SK-N-SH treated with all-trans-retinoic acid at 6 μM for 48 hours (cell line): ENCODE data around the gene VEZF1.
A peak's percentile ranks its signal among the peaks of the same experiment; 100 is the strongest.

Experiments
- ATAC-seq: fragments of 200-7000 bp; cut with Tn5 transposase; 3 replicates; pipeline ENCODE4 v1.9.1; 2020; ENCODE audit warnings: mild to moderate bottlenecking, moderate library complexity
- ARNTL ChIP-seq: fragments of 450-650 bp; formaldehyde crosslinking; IDR thresholded peaks from 2 replicates; pipeline ENCODE4 v1.5.0; 2020; ENCODE audit warnings: low read depth, mild to moderate bottlenecking, moderate library complexity, borderline replicate concordance
- CREB5 ChIP-seq: fragments of 250-450 bp; sonication (Bioruptor Pico); IDR thresholded peaks from 2 replicates; pipeline ENCODE4 v1.5.1; 2020; ENCODE audit warnings: low read depth, mild to moderate bottlenecking, moderate library complexity
- CSDC2 ChIP-seq: fragments of 250-450 bp; sonication (Bioruptor Pico); IDR thresholded peaks from 2 replicates; pipeline ENCODE4 v1.5.0; 2020; ENCODE audit warnings: mild to moderate bottlenecking, moderate library complexity
- GLIS3 ChIP-seq: fragments of 250-450 bp; sonication (Bioruptor Pico); IDR thresholded peaks from 2 replicates; pipeline ENCODE4 v1.5.0; 2020; ENCODE audit warnings: mild to moderate bottlenecking, moderate library complexity
- ISL1 ChIP-seq: fragments of 250-450 bp; sonication (Bioruptor Pico); IDR thresholded peaks from 2 replicates; pipeline ENCODE4 v2.1.2; 2022; ENCODE audit warnings: mild to moderate bottlenecking, moderate library complexity
- OSR1 ChIP-seq: fragments of 250-450 bp; sonication (Bioruptor Pico); IDR thresholded peaks from 2 replicates; pipeline ENCODE4 v1.8.0; 2022; ENCODE audit warnings: moderate library complexity, mild to moderate bottlenecking, inconsistent platforms
- POU6F1 ChIP-seq: fragments of 250-450 bp; sonication (Bioruptor Pico); IDR thresholded peaks from 2 replicates; pipeline ENCODE4 v1.8.0; 2021; ENCODE audit warnings: low read depth, mild to moderate bottlenecking, moderate library complexity, borderline replicate concordance
- PPARA ChIP-seq: fragments of 250-450 bp; sonication (Bioruptor Pico); IDR thresholded peaks from 2 replicates; pipeline ENCODE4 v1.5.0; 2020; ENCODE audit warnings: mild to moderate bottlenecking, borderline replicate concordance
- RARB ChIP-seq: fragments of 250-450 bp; sonication (Bioruptor Pico); IDR thresholded peaks from 2 replicates; pipeline ENCODE4 v1.8.0; 2021; ENCODE audit warnings: mild to moderate bottlenecking, moderate library complexity
- TCF4 ChIP-seq: fragments of 250-450 bp; sonication (Bioruptor Pico); IDR thresholded peaks from 2 replicates; pipeline ENCODE4 v1.8.0; 2021; ENCODE audit warnings: mild to moderate bottlenecking, moderate library complexity, borderline replicate concordance
- TOX ChIP-seq: fragments of 250-450 bp; sonication (Bioruptor Pico); IDR thresholded peaks from 2 replicates; pipeline ENCODE4 v1.8.0; 2021; ENCODE audit warnings: mild to moderate bottlenecking, moderate library complexity, borderline replicate concordance
- TSHZ2 ChIP-seq: fragments of 250-450 bp; sonication (Bioruptor Pico); IDR thresholded peaks from 2 replicates; pipeline ENCODE4 v1.5.0; 2020; ENCODE audit warnings: mild to moderate bottlenecking, moderate library complexity
- ZC3H10 ChIP-seq: fragments of 250-450 bp; sonication (Bioruptor Pico); IDR thresholded peaks from 2 replicates; pipeline ENCODE4 v1.5.1; 2021; ENCODE audit warnings: mild to moderate bottlenecking, moderate library complexity
- ZFP30 ChIP-seq: fragments of 450-650 bp; formaldehyde crosslinking; IDR thresholded peaks from 2 replicates; pipeline ENCODE4 v1.5.0; 2022; ENCODE audit warnings: mild to moderate bottlenecking, moderate library complexity
- ZNF8 ChIP-seq: fragments of 450-650 bp; formaldehyde crosslinking; IDR thresholded peaks from 2 replicates; pipeline ENCODE4 v1.5.0; 2020; ENCODE audit warnings: mild to moderate bottlenecking, moderate library complexity
- TF ChIP-seq, protein P1 (sequence below): fragments of 250-450 bp; sonication (Bioruptor Pico); IDR thresholded peaks from 2 replicates; pipeline ENCODE4 v1.8.0; 2020; ENCODE audit warnings: mild to moderate bottlenecking, moderate library complexity, borderline replicate concordance

The VEZF1 gene

DNA sequence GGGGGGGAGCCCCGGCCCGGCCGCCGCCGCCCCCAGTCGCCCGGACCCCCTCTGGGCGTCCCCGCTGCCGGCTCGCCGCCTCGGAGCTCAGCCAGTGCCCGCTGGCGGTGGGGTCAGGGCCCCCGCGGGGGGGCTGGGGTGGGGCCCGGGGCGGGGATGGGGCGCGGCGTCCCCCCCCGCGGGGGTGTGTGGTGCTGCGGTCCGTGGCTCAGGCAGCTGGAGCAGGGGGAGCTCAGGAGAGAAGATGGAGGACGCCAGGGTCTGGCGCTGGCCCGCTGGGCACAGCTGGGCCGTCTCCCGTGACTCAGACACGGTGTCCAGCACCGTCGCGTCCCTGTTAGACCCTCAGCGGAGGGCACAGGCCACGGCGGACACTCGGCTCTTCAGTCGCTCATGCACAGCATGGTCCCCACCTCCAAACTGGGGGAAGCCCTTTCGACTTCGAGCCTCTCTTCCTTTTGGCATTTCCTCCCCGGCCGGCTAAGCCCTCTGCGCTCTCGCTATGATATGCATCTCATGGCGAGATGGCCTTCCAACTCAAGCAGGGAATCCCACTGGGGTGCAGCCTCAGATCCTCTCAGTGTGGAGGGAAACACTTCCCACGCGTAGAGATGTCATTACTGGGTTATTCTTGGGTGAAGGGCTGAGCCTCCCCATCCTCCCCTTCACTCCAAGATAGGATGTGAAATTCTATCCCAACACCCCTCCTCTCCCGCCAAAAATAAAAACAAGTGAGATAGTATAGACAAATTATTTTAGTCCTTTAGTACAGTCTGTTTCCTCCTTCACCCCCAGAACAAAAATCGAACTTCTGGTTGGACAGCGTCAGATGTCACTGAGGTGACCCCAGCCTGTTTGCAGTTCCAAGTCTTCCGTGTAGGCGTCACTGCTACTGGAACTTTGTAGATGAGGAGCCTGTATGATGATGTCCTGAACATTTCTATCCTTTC is 522 bp upstream of the VEZF1 start (continued):
- TF ChIP-seq POU6F1 (CRISPR knock-in tag) (peak; percentile 47; the same call in 1 of the 2 replicates), TSHZ2 (no peak; the same call in 1 of the 2 replicates), ARNTL (peak; percentile 62; the same call in 1 of the 2 replicates), PPARA (CRISPR knock-in tag) (no peak), CSDC2 (CRISPR knock-in tag) (0 out of 2 replicates have a peak, but pooled peaks have one; percentile 10), TCF4 (CRISPR knock-in tag) (no peak), RARB (CRISPR knock-in tag) (no peak)

DNA sequence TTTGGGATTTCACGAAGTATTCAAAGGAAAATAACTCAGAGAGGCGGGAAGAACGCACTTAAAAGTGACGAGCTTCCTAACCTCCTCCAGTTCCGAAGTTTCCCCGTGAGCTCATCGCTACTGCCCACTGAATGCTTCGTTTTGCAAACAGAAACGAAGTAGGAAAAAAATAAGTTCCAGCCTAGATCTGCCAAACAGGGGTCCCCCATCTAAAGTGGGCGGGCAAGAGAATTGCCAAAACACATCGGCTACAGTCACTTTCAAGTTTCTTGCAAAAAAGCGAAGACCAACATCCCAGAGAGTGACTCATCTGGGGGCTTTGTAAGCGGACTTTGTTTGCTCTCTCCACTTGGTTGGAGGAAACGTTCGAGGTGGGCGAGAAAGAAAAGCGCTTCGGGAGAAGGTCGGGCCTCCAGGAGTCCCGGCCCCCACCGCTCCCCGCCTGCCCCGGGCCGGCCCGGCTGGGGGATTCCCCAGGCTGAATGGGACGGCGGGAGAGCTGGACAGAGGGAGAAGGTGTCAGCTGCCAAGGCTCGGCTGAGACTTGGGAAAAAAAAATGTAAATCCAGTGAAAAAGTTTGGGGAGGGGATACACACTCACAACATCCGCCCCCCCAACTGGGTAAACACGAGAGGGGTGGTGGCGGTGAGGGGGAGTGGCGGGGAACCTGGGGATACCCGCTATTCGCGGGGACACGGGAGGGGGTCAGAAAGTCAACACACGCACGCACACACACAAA is 1.0 kb downstream of the VEZF1 start:
- peak; percentile 36 for ATAC-seq
- TF ChIP-seq ZNF8 (CRISPR knock-in tag): no peak
- TF ChIP-seq TSHZ2: no peak
- TF ChIP-seq, protein P1, sequence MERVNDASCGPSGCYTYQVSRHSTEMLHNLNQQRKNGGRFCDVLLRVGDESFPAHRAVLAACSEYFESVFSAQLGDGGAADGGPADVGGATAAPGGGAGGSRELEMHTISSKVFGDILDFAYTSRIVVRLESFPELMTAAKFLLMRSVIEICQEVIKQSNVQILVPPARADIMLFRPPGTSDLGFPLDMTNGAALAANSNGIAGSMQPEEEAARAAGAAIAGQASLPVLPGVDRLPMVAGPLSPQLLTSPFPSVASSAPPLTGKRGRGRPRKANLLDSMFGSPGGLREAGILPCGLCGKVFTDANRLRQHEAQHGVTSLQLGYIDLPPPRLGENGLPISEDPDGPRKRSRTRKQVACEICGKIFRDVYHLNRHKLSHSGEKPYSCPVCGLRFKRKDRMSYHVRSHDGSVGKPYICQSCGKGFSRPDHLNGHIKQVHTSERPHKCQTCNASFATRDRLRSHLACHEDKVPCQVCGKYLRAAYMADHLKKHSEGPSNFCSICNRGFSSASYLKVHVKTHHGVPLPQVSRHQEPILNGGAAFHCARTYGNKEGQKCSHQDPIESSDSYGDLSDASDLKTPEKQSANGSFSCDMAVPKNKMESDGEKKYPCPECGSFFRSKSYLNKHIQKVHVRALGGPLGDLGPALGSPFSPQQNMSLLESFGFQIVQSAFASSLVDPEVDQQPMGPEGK (CRISPR knock-in tag): peak; percentile 76; the same call in 1 of the 2 replicates
- no peak for TF ChIP-seq TCF4 (CRISPR knock-in tag)
- TF ChIP-seq ZFP30 (CRISPR knock-in tag): no peak
- TF ChIP-seq OSR1 (CRISPR knock-in tag): no peak
- TF ChIP-seq, all 23 proteins: peak for 1

GRCh38 chr17:57985675-57985974 is 2.4 kb downstream of the VEZF1 start:
- TF ChIP-seq ZC3H10 (CRISPR knock-in tag): no peak
- TF ChIP-seq ISL1 (CRISPR knock-in tag): peak; percentile 69
- TF ChIP-seq ZNF8 (CRISPR knock-in tag): no peak
- TF ChIP-seq RARB (CRISPR knock-in tag): no peak
- no peak for TF ChIP-seq POU6F1 (CRISPR knock-in tag)
- TF ChIP-seq GLIS3 (CRISPR knock-in tag): no peak
- TF ChIP-seq TOX (CRISPR knock-in tag): no peak
- no peak for TF ChIP-seq ZFP30 (CRISPR knock-in tag)
- no peak for TF ChIP-seq ARNTL
- 0 out of 2 replicates have a peak, but pooled peaks have one; percentile 13 for TF ChIP-seq CREB5 (CRISPR knock-in tag)
- no peak for TF ChIP-seq CSDC2 (CRISPR knock-in tag)
- TF ChIP-seq, all 23 proteins: peak for 2
- no peak for ATAC-seq
